Activated naive CD4-positive, alpha-beta T cell treated with anti-CD3 and anti-CD28 coated beads, Interleukin-2, amount 50 U/mL, for 72 hours (primary cell): ENCODE measurements around the gene PRR13. TPM values are rescaled to one million over a fixed set of nuclear protein-coding genes. Genes with fewer than 3 reads are reported as not detected.

Experiments
- ATAC-seq, 2 donors: fragments of 150-1000 bp; cut with Tn5 transposase; 2 replicates each; pipeline ENCODE4 v1.10.0; 2021; ENCODE audit warnings: mild to moderate bottlenecking in 2 of 2, moderate library complexity in 2 of 2
- DNase-seq, 2 donors: peaks; one replicate each; pipeline ENCODE4 v3.0.0; 2021 to 2022; ENCODE audit warnings: low spot score in 2 of 2
- H3K27ac Mint-ChIP-seq, 2 donors: one replicate each; pipeline ENCODE4 v1.8.0; 2022; ENCODE audit warnings: mild to moderate bottlenecking in 2 of 2, mixed read lengths in 2 of 2
- H3K36me3 Mint-ChIP-seq, 2 donors: one replicate each; pipeline ENCODE4 v1.8.0; 2022; ENCODE audit warnings: mixed read lengths in 2 of 2
- H3K9me3 Mint-ChIP-seq, 2 donors: one replicate each; pipeline ENCODE4 v1.8.0; 2022; ENCODE audit warnings: mixed read lengths in 2 of 2
- total RNA-seq, 2 donors: library from RNA; stranded (reverse); gene quantifications; one replicate each; pipeline ENCODE4 v1.2.3, GENCODE V29; 2022

Gene PRR13
- total RNA-seq, 2 donors from 2014 or later = 170 to 226 TPM

- peaks cover 34 to 62% of the 10 kb centered on the region in 2 donors for H3K36me3 Mint-ChIP-seq
- H3K27ac Mint-ChIP-seq = peak overlapping the region in 1 of 2 donors; percentile 88
- DNase-seq (no peak), ATAC-seq (no peak)
- no peaks in the 10 kb centered on the region for H3K9me3 Mint-ChIP-seq
Observed at GRCh38 chr12:53461059-53461458, 19.5 kb downstream of the PRR13 start.

- DNase-seq (no peak), ATAC-seq (no peak)
- peaks cover 35 to 64% of the 10 kb centered on the region in 2 donors for H3K36me3 Mint-ChIP-seq
- peak overlapping the region in 1 of 2 donors; percentile 23 for H3K27ac Mint-ChIP-seq
- H3K9me3 Mint-ChIP-seq = no peaks in the 10 kb centered on the region
Observed at GRCh38 chr12:53461591-53461990, 20.1 kb downstream of the PRR13 start.

- H3K9me3 Mint-ChIP-seq = no peaks in the 10 kb centered on the region
- DNase-seq (no peak), ATAC-seq (peak in 1 of 2 donors; percentile 4)
- no peak overlapping the region for H3K27ac Mint-ChIP-seq
- H3K36me3 Mint-ChIP-seq = peaks cover 41 to 72% of the 10 kb centered on the region in 2 donors
Observed at GRCh38 chr12:53462935-53463334, 21.4 kb downstream of the PRR13 start.

GRCh38 chr12:53463802-53464560 lies 22.4 kb downstream of the PRR13 start:
- ATAC-seq (peak in 1 of 2 donors; percentile 25), DNase-seq (no peak)
- Mint-ChIP-seq H3K36me3 (peaks cover 41 to 72% of the 10 kb centered on the region in 2 donors), H3K9me3 (no peaks in the 10 kb centered on the region), H3K27ac (peak overlapping the region in 1 of 2 donors; percentile 73)

- Mint-ChIP-seq H3K36me3 (peaks cover 38 to 64% of the 10 kb centered on the region in 2 donors), H3K27ac (peak overlapping the region in 1 of 2 donors; percentile 86), H3K9me3 (no peaks in the 10 kb centered on the region)
- DNase-seq (no peak), ATAC-seq (peak in 1 of 2 donors; percentile 12)
Observed at GRCh38 chr12:53464685-53465418, 23.3 kb downstream of the PRR13 start.

- ATAC-seq = no peak
- Mint-ChIP-seq H3K27ac (peak overlapping the region in 1 of 2 donors; percentile 86), H3K9me3 (no peaks in the 10 kb centered on the region), H3K36me3 (peaks cover 31 to 59% of the 10 kb centered on the region in 2 donors)
- DNase-seq = no peak
Observed at GRCh38 chr12:53465679-53466078, 24.1 kb downstream of the PRR13 start.

GRCh38 chr12:53466640-53467039 lies 25.1 kb downstream of the PRR13 start:
- H3K9me3 Mint-ChIP-seq = no peaks in the 10 kb centered on the region
- DNase-seq (no peak), ATAC-seq (no peak)
- peaks cover 30 to 56% of the 10 kb centered on the region in 2 donors for H3K36me3 Mint-ChIP-seq
- H3K27ac Mint-ChIP-seq = peak overlapping the region in 1 of 2 donors; percentile 73

- Mint-ChIP-seq H3K36me3 (peaks cover 30 to 54% of the 10 kb centered on the region in 2 donors), H3K9me3 (no peaks in the 10 kb centered on the region), H3K27ac (peak overlapping the region in 1 of 2 donors; percentile 73)
- ATAC-seq = no peak
- no peak for DNase-seq
Observed at GRCh38 chr12:53467082-53467481, 25.5 kb downstream of the PRR13 start.

- DNase-seq (no peak), ATAC-seq (no peak)
- Mint-ChIP-seq H3K9me3 (no peaks in the 10 kb centered on the region), H3K27ac (peak overlapping the region in 1 of 2 donors; percentile 91), H3K36me3 (peaks cover 24 to 48% of the 10 kb centered on the region in 2 donors)
Observed at GRCh38 chr12:53467880-53468279, 26.3 kb downstream of the PRR13 start.

GRCh38 chr12:53468282-53468681 lies 26.7 kb downstream of the PRR13 start:
- DNase-seq (no peak), ATAC-seq (no peak)
- H3K36me3 Mint-ChIP-seq = peaks cover 24 to 48% of the 10 kb centered on the region in 2 donors
- peak overlapping the region in 1 of 2 donors; percentile 91 for H3K27ac Mint-ChIP-seq
- no peaks in the 10 kb centered on the region for H3K9me3 Mint-ChIP-seq

- Mint-ChIP-seq H3K36me3 (peaks cover 25 to 42% of the 10 kb centered on the region in 2 donors), H3K27ac (peak overlapping the region in 1 of 2 donors; percentile 32), H3K9me3 (no peaks in the 10 kb centered on the region)
- DNase-seq = no peak
- ATAC-seq = no peak
Observed at GRCh38 chr12:53472056-53472582, 30.6 kb downstream of the PRR13 start.

- peak overlapping the region in 1 of 2 donors; percentile 38 for H3K27ac Mint-ChIP-seq
Observed at GRCh38 chr12:53474077-53474476, 32.5 kb downstream of the PRR13 start.

GRCh38 chr12:53474819-53475218 lies 33.3 kb downstream of the PRR13 start:
- Mint-ChIP-seq H3K27ac (peak overlapping the region; percentile 35 to 58), H3K9me3 (no peaks in the 10 kb centered on the region), H3K36me3 (peaks cover 24 to 30% of the 10 kb centered on the region in 2 donors)
- ATAC-seq = peak in 1 of 2 donors; percentile 11
- no peak for DNase-seq

More at GRCh38 chr12:53474077-53474476, 32.5 kb downstream of the PRR13 start:
- H3K36me3 Mint-ChIP-seq = peaks cover 24% of the 10 kb centered on the region in 2 donors
- ATAC-seq (no peak), DNase-seq (no peak)
- H3K9me3 Mint-ChIP-seq = no peaks in the 10 kb centered on the region

- Mint-ChIP-seq H3K36me3 (peaks cover 18 to 23% of the 10 kb centered on the region in 2 donors), H3K9me3 (no peaks in the 10 kb centered on the region), H3K27ac (peak overlapping the region; percentile 25 to 83)
- ATAC-seq (peak in 1 of 2 donors; percentile 32), DNase-seq (no peak)
Observed at GRCh38 chr12:53476769-53477209, 35.3 kb downstream of the PRR13 start.

- no peaks in the 10 kb centered on the region for H3K9me3 Mint-ChIP-seq
- peaks cover 18 to 28% of the 10 kb centered on the region in 2 donors for H3K36me3 Mint-ChIP-seq
- peak overlapping the region in 1 of 2 donors; percentile 77 for H3K27ac Mint-ChIP-seq
- DNase-seq (no peak), ATAC-seq (peak in 1 of 2 donors; percentile 3)
Observed at GRCh38 chr12:53478865-53479264, 37.3 kb downstream of the PRR13 start.

GRCh38 chr12:53479331-53479730 lies 37.8 kb downstream of the PRR13 start:
- ATAC-seq (no peak), DNase-seq (no peak)
- H3K36me3 Mint-ChIP-seq = peaks cover 14 to 25% of the 10 kb centered on the region in 2 donors
- H3K27ac Mint-ChIP-seq = no peak overlapping the region
- H3K9me3 Mint-ChIP-seq = no peaks in the 10 kb centered on the region
